Measurements from ENCODE around the gene USP40.

DNA sequence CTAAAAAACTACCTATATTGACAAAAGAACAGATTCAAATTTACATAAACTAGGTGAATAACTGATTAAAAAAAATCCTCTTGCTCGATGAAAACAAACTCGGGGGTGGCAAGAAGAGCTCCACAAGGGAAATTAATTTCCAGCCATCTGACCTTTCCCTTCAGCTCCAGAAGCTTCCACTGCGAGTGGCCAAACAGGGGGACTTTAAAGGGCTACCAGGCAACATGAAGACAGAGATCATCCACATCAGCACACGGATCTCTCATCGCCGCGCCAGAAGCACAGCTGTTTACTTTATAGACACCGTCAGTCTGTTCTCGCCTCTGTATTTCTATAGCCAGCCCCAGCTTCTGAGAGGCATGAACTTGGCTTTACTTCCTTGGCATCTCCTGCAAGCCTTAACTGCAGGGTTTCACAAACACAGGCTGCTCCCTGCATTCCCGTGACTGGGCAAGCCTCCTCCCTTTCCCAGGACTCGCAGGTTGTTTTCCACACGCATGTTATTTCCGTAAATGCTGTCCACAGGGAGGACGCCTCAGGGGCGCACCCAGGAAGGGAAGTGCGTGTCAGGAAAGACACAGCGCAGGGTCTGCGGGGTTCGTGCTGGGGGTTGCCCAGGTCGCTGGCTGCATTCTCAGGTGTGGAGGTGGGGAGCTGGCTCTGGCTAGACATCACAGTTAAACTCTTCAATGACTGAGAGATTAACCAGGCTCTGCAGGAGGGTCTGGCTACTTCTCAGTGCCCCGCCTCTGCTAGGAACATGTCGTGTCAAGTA is 85.0 kb downstream of the USP40 start:
- TF ChIP-seq, protein P1, sequence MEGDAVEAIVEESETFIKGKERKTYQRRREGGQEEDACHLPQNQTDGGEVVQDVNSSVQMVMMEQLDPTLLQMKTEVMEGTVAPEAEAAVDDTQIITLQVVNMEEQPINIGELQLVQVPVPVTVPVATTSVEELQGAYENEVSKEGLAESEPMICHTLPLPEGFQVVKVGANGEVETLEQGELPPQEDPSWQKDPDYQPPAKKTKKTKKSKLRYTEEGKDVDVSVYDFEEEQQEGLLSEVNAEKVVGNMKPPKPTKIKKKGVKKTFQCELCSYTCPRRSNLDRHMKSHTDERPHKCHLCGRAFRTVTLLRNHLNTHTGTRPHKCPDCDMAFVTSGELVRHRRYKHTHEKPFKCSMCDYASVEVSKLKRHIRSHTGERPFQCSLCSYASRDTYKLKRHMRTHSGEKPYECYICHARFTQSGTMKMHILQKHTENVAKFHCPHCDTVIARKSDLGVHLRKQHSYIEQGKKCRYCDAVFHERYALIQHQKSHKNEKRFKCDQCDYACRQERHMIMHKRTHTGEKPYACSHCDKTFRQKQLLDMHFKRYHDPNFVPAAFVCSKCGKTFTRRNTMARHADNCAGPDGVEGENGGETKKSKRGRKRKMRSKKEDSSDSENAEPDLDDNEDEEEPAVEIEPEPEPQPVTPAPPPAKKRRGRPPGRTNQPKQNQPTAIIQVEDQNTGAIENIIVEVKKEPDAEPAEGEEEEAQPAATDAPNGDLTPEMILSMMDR (IDR thresholded peaks at IDR 0.05; ENCODE audit: low read depth, low read length): no peak
- TF ChIP-seq MYC (IDR thresholded peaks at IDR 0.05; ENCODE audit: low read depth, low read length): no peak
- TF ChIP-seq POLR2A (IDR thresholded peaks at IDR 0.05; ENCODE audit: extremely low read depth, insufficient read length): no peak

Data from NB4 (cell line).